Suppressor macrophage treated with lipopolysaccharide for 4 hours (primary cell): ENCODE data around the gene WDR44.
"Not testable (repeated sequence)": the region's sequence is repeated elsewhere in the genome, so short reads cannot be mapped to it uniquely, and the experiment has no call there.

ENCODE experiments used
- DNase-seq: peaks from one replicate; pipeline ENCODE4 v3.0.0-alpha.2; 2020

WDR44 gene, protein sequence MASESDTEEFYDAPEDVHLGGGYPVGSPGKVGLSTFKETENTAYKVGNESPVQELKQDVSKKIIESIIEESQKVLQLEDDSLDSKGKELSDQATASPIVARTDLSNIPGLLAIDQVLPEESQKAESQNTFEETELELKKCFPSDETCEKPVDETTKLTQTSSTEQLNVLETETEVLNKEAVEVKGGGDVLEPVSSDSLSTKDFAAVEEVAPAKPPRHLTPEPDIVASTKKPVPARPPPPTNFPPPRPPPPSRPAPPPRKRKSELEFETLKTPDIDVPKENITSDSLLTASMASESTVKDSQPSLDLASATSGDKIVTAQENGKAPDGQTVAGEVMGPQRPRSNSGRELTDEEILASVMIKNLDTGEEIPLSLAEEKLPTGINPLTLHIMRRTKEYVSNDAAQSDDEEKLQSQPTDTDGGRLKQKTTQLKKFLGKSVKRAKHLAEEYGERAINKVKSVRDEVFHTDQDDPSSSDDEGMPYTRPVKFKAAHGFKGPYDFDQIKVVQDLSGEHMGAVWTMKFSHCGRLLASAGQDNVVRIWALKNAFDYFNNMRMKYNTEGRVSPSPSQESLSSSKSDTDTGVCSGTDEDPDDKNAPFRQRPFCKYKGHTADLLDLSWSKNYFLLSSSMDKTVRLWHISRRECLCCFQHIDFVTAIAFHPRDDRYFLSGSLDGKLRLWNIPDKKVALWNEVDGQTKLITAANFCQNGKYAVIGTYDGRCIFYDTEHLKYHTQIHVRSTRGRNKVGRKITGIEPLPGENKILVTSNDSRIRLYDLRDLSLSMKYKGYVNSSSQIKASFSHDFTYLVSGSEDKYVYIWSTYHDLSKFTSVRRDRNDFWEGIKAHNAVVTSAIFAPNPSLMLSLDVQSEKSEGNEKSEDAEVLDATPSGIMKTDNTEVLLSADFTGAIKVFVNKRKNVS

DNA sequence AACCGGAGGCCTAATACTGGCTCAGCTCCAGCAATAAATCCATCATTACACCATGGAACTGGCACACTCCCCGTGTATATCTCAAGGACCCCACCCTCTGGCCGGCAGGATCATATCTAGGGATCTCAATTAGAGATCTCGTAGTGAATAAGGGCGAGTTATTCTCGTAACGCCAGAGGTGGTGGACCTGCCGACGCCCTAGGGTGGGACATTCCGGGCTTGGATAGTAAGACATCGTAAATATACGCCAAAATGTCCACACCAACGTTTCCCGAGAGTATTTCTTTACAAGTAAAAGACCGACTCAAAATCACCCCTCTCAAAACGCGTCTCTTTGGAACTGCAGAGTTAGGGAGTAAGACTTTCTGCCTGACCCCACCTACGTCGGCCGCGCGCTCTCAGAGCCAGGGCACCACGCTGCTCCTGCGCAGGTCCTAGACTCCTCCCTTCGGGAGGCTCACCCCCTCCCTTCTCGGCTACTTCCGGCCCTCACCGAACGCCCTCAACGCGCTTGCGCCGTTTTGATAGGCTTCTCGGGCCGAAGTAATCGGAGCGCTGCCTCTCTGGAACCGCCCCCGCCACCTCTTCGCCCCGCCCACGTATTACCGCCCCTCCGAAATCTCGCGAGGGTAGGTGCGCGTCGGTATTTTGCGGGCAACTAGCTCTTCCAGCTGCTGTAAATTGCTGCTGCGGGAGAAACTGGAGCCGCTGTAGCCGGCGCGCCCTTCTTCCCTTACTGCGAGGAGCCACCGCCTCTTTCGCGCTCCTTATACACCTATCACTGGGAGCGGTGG is at the start of gene WDR44:
Gene WDR44 (plus strand): TSS at position 643 of the 794 bp plus-strand sequence. CDS start 398 bp downstream, outside the sequence.
- DNase-seq, result peak; percentile 97

DNA sequence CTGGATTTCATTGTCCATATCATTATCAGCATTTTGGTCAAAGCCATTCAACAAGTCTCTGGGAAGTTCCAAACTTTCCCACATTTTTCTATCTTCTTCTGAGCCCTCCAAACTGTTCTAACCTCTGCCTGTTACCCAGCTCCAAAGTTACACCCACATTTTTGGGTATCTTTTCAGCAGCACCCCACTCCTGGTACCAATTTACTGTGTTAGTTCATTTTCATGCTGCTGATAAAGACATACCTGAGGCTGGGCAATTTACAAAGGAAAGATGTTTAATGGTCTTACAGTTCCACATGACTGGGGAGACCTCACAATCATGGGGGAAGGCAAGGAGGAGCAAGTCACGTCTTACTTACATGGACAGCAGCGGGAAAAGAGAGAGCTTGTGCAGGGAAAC is 40.1 kb upstream of the WDR44 start:
- not testable (repeated sequence) for DNase-seq

DNA sequence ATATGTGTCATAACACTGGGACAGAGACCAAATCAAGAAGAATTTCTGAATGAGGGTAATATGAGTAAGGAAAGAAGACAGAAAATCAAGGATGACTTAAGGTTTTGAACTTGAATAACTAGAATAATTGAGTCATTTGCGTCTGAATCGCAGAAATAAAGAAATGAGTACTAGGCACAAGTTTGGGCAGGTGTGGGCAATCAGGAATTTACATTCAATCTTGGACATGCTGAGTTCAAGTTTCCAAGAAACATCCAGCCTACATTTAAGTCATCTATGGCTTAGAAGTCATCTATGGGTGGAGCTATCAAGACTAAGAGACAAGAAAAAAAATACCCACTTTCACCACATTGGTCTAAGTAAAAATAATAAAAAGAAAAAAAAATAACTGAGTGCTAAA is 30.4 kb upstream of the WDR44 start:
- no peak for DNase-seq

DNA sequence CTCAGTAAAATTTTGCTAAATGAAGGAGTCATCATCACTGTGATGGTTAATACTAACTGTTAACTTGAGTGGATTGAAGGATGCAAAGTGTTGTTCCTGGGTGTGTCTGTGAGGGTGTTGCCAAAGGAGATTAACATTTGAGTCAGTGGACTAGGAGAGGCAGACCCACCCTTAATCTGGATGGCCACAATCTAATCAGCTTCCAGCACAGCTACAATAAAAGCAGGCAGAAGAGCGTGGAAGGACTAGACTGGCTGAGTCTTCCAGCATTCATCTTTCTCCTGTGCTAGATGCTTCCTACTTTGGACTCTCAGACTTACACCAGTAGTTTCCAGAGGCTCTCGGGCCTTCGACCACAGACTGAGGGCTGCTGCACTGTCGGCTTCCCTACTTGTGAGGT is 21.3 kb upstream of the WDR44 start:
- no peak for DNase-seq

DNA sequence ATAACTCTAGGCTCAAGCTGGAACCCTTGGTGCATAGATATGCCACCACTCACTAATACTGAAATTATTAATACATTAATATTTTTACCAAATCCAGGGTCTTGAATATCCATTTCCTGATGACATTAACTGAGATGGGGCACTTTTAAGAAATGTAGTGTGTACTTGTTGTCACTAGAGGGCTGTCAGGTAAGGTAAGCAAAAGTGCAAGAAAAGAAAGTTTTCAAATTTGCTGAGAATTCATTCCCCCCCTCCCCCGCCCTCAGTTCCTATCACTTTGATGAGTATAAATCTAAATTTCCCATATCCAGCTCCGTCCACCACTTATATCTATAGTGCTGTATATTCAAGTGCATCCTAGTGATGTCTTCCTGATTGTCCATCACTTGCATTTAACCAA is 20.5 kb upstream of the WDR44 start:
- DNase-seq, result no peak

DNA sequence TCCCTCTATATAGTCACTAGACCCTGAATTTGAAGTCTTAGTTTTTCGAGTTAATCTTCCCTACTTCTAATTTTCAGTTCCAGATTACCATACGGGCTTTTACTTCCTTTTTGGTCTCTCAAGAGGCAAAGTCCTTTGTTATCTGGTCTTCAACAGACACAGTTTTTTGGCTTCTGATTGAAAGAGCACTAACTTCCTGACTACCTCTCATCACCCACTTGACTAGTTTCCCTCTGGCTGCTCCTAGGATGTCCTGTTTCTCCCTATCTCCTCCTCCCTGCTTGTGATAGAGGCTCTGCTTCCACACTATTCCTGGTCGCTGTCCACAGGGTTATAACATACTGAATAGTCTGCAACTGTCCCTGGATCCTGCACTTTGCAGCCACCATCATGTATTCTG is 16.7 kb upstream of the WDR44 start:
- DNase-seq, result no peak

DNA sequence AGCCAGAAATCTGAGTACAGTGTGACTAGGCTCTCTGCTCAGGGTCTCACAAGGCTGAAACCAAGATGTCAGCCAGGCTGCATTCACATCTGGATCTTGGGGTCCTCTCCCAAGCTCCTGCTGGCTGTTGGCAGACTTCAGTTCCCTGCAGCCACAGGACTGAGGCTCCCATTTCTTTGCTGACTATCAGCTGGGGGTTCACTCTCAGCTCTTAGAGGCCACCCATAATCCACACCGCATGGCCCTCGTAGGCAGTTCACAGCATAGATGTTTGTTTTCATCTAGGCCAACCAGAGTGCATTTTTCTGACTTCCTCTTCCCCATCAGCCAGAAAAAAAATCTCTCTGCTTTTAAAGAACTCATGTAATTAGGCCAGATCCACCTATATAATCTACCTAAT is 8.2 kb upstream of the WDR44 start:
- DNase-seq, result no peak

DNA sequence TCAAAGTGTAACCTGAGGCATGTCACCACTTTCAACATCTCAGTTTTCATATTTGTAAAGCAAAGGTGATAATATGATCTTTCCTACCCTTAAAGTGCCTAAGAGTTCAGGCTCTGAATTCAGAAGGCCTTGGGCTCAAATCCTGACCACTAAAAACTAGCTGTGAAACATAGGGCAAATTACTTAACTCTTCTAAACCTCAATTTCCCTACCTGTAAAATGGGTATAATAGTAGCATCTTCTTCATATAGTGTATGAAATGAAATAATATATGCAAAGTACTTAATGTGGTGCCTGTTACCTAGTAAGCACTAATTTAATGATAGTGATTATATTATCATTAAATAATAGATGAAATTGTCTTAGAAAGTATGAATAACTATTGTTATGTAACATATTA is 7.0 kb upstream of the WDR44 start:
- DNase-seq, result no peak

DNA sequence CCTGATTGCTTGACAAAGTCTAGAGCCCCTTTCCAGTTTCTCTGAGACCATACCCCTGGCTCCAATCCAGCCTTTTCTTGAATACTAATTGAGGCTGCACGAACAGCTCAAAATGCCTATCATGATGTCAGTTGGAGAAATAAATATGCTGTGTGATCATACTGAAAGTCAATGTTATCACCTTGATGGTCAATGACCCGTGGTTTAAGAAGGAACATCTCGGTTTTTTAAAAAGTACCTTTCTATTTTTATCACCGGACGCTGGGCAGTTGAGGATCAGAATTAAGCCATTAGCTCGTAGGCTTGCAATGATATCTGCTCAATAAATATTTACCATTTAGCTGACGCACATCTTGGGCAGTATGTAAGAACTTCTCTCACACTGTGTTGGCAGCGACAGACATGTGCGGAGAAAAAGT is 852 bp upstream of the WDR44 start:
- DNase-seq, result no peak

DNA sequence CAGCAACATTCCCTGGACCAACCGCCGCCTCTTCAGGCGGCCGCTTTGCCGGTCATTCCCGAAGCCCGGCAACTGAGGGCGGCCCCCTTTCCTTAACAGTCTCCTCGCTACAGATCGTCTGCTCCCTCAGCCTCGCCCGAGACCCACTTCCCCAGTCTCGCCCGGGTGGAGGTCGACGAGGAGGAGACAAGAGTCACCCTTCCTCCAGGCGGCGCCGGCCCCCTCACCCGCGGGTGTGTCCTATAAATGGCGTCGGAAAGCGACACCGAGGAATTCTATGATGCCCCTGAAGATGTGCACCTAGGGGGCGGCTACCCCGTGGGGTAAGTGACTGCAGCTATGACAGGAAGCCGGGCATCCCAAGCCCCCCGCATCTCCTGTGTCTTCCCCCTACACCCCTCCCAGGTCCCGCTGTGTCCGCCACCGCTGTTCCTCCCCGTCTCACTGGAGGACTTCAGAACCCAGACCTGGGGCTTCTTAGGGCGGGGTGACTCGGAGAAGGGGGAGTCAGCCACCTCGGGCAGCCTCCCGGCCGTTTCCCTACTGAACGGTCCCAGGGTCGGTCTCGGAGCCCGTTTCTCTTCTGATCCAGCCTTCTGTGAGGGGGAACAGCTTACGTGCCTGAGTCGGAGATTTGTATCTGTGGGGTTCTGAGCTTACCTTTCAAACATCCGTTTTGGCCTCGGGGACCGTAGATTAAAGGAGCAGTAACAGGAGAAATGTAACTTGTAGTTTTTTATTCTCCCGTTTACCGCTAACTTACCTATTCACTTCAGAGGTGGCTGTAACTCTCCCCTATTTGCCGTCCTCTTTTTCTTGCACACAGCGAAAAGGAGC is 570 bp downstream of the WDR44 start:
- DNase-seq, result peak; percentile 48

DNA sequence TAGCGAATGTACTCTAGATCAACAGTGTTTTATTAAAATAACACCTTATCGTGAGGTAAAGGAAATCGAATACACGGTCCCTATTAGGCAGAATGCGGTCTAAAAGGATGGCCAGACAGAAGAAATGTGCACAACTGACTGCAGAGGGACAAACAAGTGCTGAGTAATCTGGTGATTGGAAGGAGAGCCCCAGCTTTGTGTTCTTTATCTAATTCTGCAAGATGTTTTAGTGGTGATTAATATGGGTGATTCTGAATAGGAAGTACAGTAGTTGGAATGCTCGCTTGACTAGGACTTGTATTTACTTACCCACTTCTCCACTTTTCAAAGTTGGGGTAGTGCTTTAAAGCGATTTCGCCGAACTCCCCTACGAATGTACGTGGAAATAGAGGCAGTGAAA is 1.2 kb downstream of the WDR44 start:
- DNase-seq, result peak; percentile 21

DNA sequence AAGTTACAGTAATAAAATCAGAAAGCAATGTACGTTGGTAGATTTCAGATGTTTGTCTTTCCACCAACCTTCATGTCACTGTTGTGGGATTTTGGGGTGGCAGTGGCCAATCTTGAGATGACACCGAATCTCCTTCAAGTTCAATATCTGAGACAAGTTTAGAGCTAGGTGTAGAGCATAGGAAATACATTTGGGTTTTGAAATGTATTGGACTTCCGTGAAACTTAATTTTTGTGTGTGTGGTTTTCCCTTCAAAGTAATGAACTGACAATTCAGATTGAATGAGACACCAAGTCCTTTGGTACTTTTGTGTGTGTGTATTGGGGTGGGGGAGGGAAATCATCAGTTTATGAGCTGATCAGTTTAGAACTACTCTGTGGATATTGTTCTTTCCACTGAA is 1.8 kb downstream of the WDR44 start:
- DNase-seq, result no peak

DNA sequence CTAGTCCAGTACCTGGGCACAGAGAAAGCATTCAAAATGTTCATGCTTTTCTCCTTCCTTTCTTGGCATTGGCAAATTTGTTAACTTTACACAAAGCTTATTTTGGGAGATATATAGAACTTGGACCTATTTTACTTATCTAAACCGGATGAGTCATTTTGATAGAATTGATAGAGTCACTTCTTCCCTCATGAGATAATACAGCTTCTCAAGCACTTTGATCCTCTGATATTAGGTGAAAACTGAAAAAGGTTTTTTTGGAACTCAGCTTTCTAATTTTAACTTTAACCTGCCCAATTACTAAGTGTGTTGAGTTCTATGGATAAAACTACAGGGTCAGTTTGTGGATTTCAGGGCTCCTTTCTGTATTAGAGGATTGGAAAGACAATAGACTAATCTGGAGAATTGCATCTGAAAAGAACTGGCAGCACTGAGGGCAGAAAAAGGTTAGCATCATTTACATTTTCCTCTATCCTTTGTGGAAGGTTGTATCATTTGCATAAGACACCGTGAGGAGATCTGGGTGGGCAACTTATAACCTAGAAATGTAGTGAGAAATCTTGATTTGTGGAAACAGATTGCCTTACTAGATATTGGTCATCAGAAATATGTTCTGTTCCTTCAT is 2.4 kb downstream of the WDR44 start:
- no peak for DNase-seq

DNA sequence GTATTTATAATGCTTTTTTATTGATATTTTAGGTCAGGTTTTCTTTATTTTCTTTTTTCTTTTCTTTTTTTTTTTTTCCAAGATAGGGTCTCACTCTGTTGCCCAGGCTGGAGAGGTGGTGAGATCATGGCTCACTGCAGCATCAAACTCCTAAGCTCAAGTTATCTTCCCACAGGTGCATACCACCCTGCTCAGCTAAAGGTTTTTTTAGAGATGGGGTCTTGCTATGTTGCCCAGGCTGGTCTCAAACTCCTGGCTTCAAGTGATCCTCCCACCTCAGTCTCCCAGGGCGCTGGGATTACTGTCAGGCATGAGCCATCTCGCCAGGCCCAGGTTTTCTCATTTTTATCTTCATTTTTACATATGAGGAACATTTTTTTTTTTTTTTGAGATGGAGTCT is 3.3 kb downstream of the WDR44 start:
- DNase-seq, result no peak

DNA sequence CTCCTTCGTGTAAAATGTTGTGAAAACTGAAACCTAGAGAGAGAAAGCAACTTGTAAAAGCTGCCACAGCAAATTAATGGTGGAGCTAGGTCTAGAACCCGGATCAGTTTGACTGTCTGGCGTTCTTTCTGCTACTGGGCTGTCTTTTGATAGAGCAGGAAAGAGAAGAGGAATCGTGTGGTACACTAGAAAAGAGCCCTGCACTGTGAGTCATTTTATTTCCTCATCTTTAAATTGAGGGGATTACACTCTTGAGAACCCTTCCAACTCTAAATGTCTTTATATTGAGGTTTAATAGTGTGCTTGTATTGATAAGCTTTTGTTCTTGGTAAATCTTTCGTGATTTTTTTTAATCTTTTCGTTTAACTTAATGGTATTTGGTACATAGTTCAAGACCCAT is 4.3 kb downstream of the WDR44 start:
- DNase-seq, result peak; percentile 42

DNA sequence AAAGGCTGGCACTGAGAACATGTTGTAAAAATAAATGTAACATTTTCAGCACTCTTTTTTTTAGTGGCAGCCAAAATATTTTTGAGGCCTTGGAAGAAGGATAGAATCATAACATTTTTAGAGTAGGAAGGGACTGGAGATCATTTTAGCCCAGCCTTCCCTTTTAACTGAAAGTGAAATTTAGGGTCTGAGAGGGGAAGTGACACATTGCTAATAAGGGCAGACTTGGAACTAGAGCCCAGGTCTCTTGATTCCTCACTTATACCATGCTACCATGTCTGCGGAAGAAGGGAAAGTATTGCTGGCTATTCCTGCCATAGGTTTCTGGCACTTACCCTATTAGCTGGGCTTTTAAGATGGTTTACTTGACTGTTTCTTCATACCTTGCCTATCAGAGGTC is 4.8 kb downstream of the WDR44 start:
- DNase-seq, result peak; percentile 65

DNA sequence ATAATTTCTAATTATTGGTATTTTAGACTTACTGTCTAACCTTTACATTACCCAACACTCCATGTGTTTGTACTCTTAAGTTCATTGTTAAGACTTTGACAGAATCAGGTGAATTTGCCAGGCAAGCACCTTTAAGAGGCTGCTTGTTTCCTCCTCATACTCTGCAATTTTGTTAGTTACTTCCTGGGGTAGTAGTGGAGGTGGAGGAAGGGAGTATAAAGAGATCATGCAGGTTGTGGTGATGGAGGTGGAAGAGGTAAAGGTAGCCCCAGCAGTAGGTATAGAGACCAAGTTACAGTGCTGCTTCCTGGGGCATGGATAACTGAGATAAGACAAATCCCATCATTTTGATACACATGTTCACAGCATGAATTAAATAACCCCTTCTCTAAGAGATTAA is 6.7 kb downstream of the WDR44 start:
- no peak for DNase-seq

DNA sequence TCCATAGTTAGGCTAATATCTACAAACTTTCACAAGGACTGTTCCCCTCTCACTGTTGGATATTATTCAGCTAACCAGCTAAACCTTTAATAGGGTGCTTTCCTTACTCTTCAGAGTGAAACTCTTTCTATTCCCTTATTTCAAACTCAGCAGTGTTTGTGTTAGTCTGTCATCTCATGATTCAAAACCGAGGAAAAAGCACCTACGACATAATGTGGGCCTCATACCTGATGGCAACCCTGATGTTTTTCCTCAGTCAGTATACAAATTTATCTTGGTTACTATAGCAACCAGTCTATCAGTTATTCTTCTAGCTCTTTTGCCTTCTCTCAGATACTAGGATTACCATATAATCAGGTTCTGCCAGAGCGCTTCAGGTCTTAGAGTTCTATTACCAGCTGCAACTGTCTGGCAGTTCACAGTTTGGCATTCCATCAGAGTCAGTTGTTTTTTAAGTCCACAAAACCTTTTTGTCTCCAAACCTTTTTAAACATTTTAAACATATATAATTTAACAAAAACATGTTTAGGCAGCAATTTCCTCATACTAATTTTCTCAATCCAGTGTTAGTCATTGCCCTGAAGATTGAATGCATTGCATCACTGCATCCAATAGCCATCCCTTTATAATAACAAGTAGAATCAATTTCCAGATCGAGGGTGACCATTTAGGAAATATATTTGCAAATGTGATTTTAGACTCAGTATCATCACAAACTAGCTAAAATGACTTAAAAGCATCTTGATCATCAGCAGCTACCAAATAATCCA is 7.4 kb downstream of the WDR44 start:
- peak; percentile 31 for DNase-seq

DNA sequence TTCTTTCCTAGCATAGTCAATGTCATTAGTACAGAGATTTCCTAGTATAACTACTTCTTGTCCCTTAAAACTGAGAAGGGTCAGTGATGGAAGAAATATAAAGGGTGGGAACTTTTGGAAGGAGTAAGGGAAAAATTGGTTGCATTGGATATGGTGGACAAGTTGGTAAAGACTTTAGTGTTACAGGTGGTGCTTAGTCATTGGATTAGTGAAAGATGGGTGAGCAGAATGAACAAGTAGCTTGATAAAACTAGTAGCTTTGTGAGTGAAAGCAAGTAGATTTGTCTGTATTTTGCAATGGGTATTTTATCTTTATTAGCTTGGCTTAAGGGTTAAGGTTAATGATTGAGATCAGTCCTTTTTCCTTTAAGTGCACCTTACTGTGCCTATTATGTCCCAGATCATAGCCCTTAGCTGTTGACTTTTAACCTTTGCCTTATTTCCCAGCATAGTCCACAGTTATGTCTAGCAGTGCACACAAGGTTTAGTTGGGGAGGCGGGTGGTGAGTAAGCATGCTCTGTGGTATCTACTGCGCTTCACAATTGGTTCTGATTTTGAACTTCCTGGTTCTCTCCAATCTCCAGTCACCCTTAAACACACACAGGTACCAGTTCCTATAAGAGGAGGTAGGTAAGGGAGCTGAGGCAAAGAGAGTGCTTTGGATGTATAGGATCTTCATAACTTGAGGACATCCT is 9.5 kb downstream of the WDR44 start:
- DNase-seq, result no peak

DNA sequence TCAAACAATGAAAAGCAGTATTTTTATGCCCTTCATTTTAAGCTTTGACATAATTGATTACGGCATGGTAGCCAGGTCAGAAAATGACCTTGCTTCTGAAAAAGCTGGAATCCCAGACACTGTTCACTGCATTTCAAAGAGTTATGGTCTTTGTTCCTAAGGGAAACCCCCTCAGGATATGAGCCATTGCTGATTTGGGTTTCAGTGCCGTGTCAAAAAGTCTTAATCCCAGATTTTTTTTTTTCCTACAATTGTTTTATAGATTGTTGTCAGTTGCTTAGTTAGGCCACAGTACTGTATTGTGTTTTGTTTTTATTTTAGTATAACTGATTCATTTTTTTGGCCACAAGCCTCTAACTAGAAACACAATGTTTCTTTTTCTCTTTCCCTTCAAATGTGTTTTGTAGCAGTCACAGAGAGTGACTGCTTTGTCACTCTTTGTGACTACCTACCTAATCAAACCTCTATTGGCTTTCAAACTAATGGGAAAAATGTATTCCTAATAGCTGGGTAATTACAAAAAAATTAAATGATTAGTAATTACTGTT is 10.3 kb downstream of the WDR44 start:
- DNase-seq, result no peak
